CD4-positive, alpha-beta T cell treated with Interleukin-2 at 100 ng/mL for 4 hours (primary cell): ENCODE data around the gene STK40.

Experiments
- DNase-seq: peaks from one replicate; pipeline ENCODE4 v3.0.0-alpha.2; 2020; ENCODE audit warnings: low spot score

STK40 gene, protein sequence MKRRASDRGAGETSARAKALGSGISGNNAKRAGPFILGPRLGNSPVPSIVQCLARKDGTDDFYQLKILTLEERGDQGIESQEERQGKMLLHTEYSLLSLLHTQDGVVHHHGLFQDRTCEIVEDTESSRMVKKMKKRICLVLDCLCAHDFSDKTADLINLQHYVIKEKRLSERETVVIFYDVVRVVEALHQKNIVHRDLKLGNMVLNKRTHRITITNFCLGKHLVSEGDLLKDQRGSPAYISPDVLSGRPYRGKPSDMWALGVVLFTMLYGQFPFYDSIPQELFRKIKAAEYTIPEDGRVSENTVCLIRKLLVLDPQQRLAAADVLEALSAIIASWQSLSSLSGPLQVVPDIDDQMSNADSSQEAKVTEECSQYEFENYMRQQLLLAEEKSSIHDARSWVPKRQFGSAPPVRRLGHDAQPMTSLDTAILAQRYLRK

DNA sequence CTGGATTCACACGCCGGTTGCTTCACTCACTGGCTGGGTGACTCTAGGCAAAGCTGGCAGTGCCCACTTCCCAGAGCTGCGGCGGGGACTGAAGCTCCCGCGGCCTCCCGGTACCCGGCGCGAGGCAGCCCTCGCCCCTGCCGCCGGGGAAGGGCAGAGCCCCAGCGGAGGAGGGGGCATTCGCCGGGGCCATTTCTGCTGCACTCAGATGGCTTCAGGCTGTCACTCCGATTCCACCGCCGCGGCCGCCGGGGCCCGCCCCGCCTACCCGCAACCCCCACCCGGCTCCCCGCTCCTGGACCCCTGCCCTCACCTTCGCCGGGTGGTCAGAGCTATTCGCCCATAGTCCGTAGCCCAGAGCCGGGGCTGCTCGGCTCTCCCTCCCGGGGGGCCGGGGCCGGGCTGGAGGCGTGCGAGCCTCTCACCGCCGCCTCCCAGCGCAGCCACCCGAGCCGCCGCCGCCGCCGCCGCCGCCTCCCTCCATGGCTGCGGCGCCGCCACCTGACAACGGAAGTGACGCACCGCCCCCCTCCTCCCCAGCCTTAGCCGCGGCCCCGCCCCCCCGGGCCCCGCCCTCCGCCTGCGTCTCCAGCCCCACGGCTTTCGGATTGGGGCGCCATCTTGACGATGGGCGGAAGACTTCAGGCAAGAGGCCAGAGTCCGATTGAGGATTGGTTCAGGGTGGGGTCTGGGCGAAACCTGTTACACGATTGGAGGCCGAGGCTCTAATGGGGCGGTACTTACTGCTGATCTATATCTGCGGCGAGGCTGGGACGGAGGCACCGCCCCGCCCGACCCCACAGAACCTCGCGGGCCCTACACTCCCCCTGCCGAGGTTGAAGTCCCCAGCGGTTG is at the start of gene STK40:
TSS of gene STK40 (minus strand) at position 515 of the 855 bp plus-strand sequence. CDS start 24,592 bp downstream, outside the sequence.
- DNase-seq: peak; percentile 99

DNA sequence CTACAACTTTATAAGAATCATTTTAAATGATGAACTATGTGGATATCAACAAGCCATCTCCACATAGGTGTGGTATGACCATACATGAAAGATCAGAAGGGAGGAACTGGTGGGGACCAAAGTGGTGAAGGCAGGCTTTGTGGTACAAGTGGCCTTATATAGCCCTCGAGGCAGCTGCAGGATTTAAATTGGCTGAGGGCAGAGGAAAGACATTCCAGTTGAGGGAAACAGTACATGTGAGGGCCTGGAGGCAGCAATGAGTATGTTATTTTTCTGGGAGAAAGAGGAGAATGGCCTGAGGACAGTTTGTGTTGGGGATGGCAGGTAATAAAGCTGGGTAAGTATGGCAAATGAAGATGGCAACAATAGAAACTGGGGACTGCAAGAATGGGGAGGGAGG is 47.4 kb upstream of the STK40 start:
- no peak for DNase-seq

DNA sequence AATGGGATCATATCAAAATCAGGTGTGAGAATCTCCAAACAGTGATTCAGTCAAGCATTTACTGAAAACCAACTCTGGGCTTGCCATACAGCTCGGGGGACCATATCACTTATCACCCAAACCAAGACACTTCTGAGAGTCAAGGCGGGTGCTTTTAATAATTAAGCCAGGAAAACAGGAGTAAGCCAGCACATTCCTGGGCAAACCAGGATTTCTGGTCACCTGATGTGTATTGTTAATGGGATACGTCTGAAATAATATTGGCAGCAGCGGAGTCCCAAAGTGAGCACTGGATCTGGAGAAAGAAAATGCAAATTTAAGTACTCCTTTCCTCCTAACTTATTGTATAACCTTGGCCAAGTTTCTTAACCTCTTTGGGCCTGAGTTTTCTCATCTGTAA is 46.9 kb upstream of the STK40 start:
- no peak for DNase-seq

DNA sequence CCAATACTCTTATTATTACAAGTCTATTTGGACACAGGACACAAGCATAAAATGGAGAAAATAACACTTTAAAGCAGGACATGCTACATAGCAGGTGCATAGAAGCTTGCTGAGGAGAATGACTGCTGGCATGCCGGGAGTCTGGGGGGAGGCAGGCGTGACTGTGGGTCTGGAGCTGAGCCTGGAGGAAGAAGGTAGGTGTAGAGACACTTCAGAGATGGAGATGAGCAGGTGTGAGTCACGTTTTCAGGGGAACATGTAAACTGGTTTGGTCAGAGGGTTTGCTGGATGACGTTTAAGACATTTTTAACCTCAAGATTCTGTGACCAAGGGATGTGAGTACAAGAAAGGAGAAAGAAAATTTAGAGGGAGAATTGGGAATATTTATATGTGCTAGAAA is 40.1 kb upstream of the STK40 start:
- DNase-seq: no peak

DNA sequence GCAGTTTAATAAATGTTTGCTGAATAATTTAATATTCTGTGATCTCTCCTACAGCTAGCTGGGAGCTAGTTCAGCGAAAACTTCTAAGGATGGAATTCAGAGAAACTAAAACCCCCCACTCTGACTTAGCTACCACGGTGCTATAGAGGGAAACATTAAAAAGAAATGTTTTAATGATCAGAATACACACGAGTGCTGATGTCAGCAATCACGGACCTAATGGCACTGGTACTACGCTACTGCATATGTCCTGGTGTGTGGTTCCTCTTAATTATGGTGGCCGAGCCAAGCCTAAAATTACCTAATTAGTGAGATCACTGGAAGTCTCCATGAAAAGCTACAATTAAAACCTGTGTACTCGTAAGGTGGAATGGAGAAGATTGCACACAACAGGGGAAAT is 35.9 kb upstream of the STK40 start:
- DNase-seq: no peak

DNA sequence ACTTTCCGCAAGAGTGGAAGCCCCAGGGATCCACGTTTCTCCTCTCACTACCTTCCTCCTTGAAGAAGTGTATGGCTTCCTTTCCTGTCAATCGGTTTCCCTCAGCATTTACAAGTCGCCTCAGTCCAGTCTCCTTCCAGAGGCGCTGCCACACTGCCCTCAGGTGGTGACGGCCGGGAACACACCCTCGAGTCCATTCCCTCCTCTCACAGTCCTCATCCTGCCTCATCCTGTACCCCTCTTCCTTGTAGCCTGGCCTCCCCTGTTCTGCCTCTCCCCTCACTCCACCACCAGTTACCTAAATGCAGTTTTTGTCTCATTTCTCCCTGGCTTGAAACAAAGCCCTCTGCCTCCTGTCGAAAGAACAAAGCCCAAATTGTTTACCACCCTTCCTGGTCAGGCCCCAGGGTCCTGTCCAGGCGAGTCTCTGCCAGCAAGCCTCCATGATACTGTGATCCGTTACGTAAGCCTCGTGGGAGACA is 35.2 kb upstream of the STK40 start:
- peak; percentile 90 for DNase-seq

DNA sequence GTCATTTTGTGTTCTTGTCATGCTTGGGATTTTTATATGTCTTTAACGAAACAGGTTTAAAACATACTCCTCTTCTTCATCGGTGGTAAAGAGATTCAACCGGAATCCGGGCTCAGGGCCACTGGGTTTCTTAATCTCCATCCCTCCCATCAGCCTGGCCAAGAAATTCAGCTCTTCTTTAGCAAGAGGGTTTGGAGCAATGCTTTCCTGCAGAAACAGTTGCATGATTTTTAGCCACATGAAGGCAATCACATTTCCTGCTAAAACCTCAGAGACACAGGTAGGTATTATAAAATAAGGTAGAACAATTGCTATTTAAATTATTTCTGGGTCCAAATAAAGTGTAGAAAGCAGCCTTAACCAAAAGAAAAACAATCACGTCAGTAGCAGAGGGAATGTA is 34.7 kb upstream of the STK40 start:
- DNase-seq: no peak

DNA sequence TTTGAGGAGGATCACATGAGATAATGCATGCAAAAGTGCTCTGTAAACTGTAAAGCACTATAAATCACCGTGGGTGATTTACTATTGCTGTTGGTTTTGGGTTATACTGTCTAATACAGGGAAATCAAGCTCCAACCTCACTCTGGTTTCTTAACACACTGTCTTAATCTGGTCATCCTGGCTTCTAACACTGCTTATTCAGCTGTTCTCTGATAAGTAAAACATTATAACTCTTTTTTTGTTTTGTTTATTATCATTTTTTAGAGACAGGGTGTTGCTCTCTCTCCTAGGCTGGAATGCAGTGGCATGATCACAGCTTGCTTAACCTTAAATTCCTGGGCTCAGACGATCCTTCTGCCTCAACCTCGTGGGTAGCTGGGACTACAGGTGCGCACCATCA is 33.8 kb upstream of the STK40 start:
- no peak for DNase-seq

DNA sequence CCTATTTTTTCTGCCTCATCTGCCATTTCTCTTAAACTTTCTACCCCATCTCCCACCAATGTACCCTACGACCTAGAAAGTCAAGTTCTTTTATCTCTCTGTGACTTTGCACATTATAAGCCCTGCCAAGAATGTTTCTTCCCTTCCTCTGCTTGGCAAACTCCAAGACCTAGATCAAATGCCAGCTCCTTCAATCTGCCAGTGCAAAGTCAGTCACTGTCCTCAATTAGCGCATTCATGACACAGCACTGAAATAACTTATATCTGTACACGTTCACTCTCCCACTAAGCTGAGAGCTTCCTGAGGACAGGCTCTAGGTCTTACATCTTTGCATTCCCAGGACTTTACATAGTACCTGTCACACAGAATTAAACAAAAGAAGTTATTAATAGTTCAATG is 33.4 kb upstream of the STK40 start:
- DNase-seq: no peak

DNA sequence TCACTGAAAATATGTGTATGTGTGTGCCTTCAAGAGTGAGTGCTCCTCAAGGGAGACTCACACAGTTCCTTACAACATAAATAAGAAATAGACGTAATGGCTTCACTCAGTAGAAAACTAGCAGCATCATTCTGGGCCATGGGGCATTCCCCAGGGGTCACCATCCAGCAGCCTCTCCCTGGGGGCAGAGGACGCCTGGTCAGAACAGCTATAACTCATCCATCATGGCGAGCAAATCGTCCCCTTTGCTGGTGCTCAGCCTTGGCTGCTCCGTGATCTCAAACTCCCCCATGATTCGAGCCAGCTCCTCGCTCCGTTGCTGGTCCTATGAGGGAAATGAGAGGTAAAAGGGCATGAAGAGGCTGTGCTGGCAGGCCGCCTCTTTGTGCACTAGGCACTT is 32.2 kb upstream of the STK40 start:
- no peak for DNase-seq

DNA sequence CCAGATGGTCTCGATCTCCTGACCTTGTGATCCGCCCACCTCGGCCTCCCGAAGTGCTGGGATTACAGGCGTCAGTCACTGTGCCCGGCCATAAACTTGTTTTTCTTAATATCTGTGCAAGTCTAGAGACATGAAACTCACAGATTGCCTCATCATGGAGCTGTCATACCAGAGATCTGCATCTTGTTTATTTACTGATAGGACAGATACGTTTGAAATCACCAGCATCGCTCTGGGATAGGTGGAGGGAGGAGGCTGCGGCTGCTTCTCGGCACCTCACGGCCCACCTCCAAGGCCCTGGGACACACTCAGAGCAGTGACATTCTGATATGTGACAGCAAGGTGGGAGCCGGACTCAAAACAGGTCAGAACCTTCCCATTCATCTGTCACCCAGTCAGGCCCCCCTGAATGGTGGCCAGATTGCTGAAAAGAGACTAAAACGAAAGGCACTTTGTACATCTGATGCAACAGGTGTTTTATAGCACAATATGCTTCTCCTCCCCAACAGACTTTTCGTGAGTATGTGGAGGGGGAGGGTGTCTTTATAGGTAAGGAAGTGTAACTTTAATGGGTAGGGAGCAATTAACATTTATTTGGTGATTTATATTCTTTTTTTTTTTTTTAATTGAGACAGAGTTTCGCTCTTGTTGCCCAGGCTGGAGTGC is 30.1 kb upstream of the STK40 start:
- DNase-seq: no peak

DNA sequence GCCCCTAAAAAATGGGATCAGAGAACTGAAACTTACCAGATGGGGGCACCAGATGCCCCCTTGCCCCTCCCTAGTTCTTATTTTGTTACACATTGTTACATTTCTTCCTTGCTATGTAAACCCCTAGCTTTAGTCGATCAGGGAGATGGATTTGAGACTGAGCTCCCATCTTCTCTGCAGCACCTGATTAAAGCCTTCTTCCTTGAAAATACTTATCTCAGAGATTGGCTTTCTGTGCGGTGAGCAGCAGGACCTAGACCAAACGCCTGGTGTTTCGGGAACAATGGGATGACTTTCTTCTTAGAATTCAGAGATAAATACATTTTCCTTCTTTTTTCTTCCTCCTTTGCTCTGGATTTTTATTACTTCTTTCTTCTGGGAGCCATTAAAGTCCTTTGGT is 28.7 kb upstream of the STK40 start:
- no peak for DNase-seq

DNA sequence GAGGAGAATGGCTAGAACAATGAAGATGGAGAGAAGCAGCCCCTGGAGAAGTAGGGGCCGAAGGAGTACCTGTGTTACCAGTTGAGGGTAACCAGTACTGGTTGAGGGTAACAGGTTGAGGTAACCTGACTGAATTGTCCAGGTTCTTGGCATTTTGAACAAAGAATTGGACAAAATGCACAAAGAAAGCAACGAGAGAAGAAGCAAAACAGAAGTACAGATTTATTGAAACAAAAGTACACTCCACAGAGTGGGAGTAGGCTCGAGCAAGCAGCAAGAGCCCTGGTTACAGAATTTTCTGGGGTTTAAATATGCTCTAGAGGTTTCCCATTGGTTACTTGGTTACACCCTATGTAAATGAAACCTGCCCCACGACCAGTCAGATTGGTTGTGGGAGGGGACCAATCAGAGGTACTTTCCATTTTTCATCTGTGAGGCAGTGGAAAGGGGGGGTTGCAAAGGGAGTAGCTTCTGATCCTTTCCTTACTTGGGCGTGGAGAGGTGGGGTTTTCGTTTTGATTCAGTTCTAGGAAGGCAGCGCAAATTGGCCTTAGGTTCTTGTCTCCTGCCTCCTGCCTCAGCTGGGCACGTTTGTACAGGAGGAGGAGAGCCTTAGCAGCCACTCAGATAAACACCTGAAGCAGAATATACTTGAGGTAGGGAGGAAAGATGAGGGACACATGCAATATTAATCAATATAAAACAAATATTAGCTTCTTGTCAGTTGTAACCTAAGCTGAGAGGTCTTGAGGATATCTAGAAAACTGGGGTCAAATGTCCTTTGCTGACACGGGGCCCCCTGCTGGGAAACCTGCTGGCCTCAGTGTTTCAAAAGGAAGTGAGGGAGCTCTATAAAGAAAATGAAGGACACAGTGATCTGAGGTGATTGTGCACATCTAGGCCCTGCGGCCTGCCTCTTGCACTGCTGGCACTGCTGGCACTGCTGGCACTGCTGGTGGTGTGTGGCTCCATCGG is 26.2 kb upstream of the STK40 start:
- peak; percentile 57 for DNase-seq

DNA sequence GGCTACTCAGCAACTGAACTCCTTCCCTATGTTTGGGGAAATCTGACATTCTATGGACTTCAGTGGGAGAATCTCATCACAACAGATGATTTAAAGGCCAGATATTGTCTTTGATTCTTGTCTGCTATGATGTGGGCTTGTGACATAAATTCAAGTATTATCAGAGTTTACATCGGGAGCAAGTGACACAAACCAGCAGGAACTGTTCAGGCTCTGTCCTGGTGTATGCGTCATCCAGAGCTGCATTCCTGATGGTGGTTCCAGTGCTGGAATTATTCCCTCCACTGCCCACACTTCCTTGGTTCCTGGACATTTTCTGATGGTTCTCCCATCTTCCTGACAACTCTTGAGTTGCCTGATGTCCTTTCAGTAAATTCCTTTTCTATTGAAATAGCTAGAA is 22.8 kb upstream of the STK40 start:
- no peak for DNase-seq

DNA sequence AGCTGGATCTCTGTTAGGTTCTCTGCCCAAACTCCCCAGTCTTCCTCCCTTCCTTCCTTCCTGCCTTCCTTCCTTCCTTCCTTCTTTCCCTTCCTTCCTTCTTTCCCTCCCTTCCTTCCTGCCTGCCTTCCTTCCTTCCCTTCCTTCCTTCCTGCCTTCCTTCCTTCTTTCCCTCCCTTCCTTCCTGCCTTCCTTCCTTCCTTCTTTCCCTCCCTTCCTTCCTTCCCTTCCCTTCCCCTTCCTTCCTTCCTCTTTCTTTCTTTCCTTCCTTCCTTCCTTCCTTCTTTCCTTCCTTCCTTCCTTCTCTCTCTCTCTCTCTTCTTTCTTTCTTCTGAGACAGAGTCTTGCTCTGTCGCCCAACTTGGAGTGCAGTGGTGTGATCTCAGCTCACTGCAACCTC is 20.7 kb upstream of the STK40 start:
- DNase-seq: no peak

DNA sequence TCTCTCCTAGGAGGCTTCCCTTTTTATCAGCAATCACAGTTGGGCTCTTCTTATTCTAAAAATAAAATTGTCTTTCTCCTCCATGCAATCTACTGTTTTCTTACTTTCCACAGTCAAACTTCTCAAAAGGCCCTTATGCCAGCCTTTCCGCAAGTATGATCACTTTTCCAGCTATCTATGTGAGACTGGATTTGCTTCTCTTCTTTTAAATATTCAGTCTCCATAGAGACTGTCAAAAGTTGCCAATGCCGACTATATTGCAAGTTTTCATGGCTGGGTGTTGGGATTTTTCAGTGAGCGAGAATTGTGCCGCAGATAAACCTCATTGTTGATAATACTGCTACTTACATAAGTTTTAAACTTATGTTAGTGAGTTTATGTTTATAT is 16.8 kb upstream of the STK40 start:
- DNase-seq: no peak

DNA sequence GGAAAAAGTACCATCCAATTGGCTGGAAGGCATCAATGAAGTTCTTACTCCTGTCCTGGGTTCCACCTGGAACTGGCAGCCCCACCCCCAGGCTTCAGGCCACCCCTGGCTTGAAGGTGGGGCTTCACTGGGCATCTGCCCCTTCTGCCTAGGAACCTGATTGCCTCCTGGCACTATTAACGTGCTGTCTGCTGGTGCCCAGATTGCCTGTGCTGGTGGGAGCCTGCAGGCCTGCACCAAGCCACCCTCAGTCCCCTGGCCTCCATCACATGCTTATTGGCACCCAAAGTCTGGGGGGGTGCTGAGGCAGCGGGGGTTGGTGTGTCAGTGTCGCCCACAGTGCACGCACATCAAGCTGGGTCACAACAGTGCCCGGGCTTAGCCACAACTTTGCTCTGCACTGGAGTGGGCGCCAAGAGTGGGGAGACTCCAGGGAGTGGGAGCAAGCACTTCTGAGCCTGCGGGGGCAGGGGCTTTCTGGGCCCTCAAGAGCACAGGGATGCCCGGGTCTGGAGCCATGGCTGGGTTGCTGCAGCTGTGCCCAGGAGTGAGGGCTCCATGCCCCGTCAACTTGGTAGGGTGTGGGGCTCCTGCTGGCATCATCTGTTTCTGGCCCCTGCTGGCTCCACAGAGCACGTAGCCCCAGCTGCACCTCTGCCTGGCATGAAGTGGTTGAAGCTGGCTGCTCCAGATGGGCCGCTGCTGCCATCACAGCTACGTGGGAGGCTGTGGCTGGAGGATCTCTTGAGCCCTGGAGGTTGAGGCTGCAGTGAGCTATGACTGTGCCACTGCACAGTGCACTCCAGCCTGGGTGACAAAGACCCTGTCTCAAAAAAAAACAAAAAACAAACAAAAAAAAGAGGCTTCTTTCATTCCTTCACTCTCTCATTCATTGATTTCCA is 16.1 kb upstream of the STK40 start:
- no peak for DNase-seq

DNA sequence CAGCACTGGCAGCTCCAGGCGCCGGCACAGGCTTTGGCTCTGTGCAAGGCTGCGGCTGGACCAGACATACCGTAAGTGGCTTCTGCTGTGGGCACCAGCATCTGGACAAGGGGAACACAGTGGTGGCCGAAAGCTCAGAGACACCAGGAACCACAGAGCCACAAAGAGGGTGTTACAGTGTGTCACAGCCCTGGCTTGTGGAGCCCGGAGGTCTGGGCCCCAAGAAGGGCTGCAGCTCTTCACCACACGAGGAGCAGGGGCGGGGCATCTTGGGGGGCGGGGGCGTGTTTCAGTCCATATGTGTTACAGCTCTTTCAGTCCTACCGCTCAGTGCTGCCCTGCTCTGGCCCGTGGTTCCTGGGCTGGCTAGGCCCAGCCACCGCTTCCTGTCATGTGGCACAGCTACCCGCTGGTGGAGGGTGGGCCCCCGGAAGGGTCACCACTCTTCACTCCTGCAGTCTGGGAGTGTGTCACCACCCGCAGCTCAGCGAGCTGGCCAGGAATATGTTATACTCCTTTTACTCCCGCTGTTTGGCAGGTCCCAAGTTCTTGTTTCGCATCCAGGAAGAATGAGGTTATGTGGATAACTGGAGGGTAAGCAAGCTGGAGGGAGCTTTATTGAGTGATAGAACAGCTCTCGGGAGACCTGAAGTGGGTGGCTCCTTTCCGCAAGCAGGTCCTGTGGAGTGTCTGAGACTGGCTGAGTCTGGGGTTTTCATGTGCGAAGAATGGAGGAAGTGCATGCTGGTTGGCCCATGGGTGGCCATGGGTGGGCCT is 15.3 kb upstream of the STK40 start:
- DNase-seq: peak; percentile 42

DNA sequence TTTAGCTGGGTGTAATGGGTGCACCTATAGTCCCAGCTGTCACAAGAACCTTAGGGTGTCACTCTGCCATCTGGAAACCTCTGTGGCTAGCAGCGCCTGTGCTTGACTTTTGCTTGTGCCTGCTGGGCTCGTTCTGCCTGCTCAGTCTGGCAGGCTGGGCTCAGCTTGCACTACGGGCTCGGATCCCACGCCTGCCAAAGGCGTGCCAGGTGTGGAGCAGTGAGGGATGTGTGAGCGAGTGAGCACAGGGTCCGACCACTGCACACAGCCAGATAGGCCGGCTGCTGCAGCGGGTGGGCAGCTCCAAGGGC is 14.7 kb upstream of the STK40 start:
- DNase-seq: no peak
